ENCODE measurements around the gene KCNMB2.

GRCh38 chr3:178840586-178840985, 304.4 kb downstream of the KCNMB2 start:
- no peak for TF ChIP-seq CTCF (IDR thresholded peaks at IDR 0.05; ENCODE audit: borderline replicate concordance, extremely low read depth, low read length, poor library complexity, severe bottlenecking)
- TF ChIP-seq EZH2 (IDR thresholded peaks at IDR 0.05; ENCODE audit: borderline replicate concordance, low read depth, low read length, severe bottlenecking): no peak

All from DND-41 (cell line).